Cardiac muscle cell (in vitro differentiated cells and primary cell): ENCODE results near the gene DDT. TPM values are rescaled to one million over a fixed set of nuclear protein-coding genes. Genes with fewer than 3 reads are reported as not detected.
A peak's percentile ranks its signal among the peaks of the same experiment; 100 is the strongest.
"Not testable (repeated sequence)": the region's sequence is repeated elsewhere in the genome, so short reads cannot be mapped to it uniquely, and the experiment has no call there.

Source experiments
- DNase-seq, 2 donors: peaks; one replicate each; pipeline versions ENCODE4 v3.0.0 to v3.0.0-alpha.2; 2010 to 2017; ENCODE audit warnings: low read depth in 1 of 2, low spot score in 1 of 2
- H3K27ac ChIP-seq: fragments of 200-600 bp; sonication (generic); 2 replicates; pipeline ENCODE4 v1.5.1; 2016
- H3K27me3 ChIP-seq: fragments of 200-600 bp; sonication (generic); 2 replicates; pipeline ENCODE4 v1.6.0; 2016; ENCODE audit warnings: control low read depth
- H3K36me3 ChIP-seq: fragments of 200-600 bp; sonication (generic); 2 replicates; pipeline ENCODE4 v1.5.1; 2016; ENCODE audit warnings: control low read depth
- H3K4me1 ChIP-seq: fragments of 200-600 bp; sonication (generic); 2 replicates; pipeline ENCODE4 v1.8.1; 2017; ENCODE audit warnings: low read depth, mild to moderate bottlenecking, mixed run types
- H3K4me3 ChIP-seq: fragments of 200-600 bp; sonication (generic); 2 replicates; pipeline ENCODE4 v1.5.1; 2016; ENCODE audit warnings: mild to moderate bottlenecking
- H3K9me3 ChIP-seq: fragments of 200-600 bp; sonication (generic); 2 replicates; pipeline ENCODE4 v1.5.1; 2017; ENCODE audit warnings: low read depth, mild to moderate bottlenecking, control low read depth
- polyA plus RNA-seq: library from polyadenylated mRNA; unstranded; fragments of >200 nt; fragmentation: Nextera tagmentation; extraction: Ambion mirVana; gene quantifications from 2 replicates; pipeline ENCODE4 v1.2.1, GENCODE V29; 2016
- total RNA-seq: library from RNA; depleted of rRNA; stranded (reverse); fragments of >200 nt; gene quantifications from 2 replicates; pipeline ENCODE4 v1.2.3, GENCODE V29; 2016
- TF ChIP-seq, protein P1 (sequence below): IDR thresholded peaks from 2 replicates; pipeline ENCODE4 v1.5.1; 2012; ENCODE audit warnings: low read depth, mild to moderate bottlenecking, low read length

The DDT gene
- total and polyA plus RNA-seq, 2 experiments from 2014 or later = 115 to 244 TPM

DNA sequence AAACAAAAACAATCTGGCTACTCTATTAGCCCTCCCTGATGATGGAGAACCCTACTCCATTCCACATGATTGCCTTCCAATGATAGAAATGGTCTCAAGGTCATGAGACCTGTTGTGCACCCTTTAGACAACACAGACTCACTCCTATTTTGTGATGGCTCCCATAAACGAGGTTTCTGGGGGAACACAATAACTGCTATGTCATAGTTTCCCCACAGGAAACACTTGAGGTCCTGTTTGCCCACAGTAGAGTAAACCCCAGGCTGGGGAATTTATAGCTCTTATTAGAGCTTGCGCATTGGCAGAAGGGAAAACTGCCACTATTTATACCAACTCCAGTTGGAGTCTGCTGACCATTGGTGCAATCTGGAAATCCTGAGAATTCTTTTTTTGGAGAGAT is 51.3 kb downstream of the DDT start:
- Histone ChIP-seq H3K9me3 (no peaks in the 10 kb centered on the region), H3K27me3 (no peaks in the 10 kb centered on the region), H3K27ac (no peak overlapping the region), H3K4me1 (no peaks in the 10 kb centered on the region), H3K4me3 (no peak overlapping the region), H3K36me3 (no peaks in the 10 kb centered on the region)
- TF ChIP-seq, protein P1, sequence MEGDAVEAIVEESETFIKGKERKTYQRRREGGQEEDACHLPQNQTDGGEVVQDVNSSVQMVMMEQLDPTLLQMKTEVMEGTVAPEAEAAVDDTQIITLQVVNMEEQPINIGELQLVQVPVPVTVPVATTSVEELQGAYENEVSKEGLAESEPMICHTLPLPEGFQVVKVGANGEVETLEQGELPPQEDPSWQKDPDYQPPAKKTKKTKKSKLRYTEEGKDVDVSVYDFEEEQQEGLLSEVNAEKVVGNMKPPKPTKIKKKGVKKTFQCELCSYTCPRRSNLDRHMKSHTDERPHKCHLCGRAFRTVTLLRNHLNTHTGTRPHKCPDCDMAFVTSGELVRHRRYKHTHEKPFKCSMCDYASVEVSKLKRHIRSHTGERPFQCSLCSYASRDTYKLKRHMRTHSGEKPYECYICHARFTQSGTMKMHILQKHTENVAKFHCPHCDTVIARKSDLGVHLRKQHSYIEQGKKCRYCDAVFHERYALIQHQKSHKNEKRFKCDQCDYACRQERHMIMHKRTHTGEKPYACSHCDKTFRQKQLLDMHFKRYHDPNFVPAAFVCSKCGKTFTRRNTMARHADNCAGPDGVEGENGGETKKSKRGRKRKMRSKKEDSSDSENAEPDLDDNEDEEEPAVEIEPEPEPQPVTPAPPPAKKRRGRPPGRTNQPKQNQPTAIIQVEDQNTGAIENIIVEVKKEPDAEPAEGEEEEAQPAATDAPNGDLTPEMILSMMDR = no peak
- no peak for DNase-seq

DNA sequence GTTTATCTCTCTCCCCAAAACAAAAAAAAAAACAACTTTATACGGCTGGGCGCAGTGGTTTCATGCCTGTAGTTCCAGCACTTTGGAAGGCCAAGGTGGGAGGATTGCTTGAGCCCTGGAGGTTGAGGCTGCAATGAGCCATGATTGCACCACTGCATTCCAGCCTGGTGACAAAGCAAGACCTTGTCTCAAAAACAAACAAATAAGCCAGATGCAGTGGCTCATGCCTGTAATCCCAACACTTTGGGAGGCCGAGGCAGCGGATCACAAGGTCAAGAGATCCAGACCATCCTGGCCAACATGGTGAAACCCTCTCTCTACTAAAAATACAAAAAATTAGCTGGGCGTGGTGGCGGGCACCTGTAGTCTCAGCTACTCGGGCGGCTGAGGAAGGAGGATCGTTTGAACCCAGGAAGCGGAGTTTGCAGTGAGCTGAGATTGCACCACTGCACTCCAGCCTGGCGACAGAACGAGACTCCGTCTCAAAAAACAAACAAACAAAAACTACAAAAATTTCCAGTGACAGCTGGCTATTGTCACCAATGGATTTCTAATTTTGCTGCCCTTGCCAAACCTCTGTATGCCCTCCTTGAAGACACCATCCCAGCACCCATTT is 52.5 kb downstream of the DDT start:
- not testable (repeated sequence) for H3K27ac ChIP-seq, H3K27me3 ChIP-seq, H3K9me3 ChIP-seq, H3K4me3 ChIP-seq, H3K4me1 ChIP-seq, H3K36me3 ChIP-seq
- peak in 1 of 2 donors; percentile 65 for DNase-seq

Other genes with a start within 250 kb of the DDT start
- 6.4 and 8.4 TPM in 2 replicates for gene ZNF70, start 223.3 kb downstream of the DDT start, total RNA-seq
- 2.3 TPM in 2 replicates for gene ZNF70, start 223.3 kb downstream of the DDT start, polyA plus RNA-seq
- 1.1 and 2.5 TPM in 2 replicates for gene VPREB3, start 220.0 kb downstream of the DDT start, total RNA-seq
- gene VPREB3, start 220.0 kb downstream of the DDT start, polyA plus RNA-seq = 3.2 and 3.5 TPM in 2 replicates
- 0.07 TPM in 1 of 2 replicates, not detected in the other for gene C22orf15, start 211.5 kb downstream of the DDT start, total RNA-seq
- gene C22orf15, start 211.5 kb downstream of the DDT start, polyA plus RNA-seq = 0.27 and 0.91 TPM in 2 replicates
- 77.5 and 216 TPM in 2 replicates for gene CHCHD10, start 206.5 kb downstream of the DDT start, total RNA-seq
- gene CHCHD10, start 206.5 kb downstream of the DDT start, polyA plus RNA-seq = 274 and 324 TPM in 2 replicates
- gene MMP11, start 201.6 kb downstream of the DDT start, total RNA-seq = 38.2 and 71.2 TPM in 2 replicates
- gene MMP11, start 201.6 kb downstream of the DDT start, polyA plus RNA-seq = 39.0 and 61.1 TPM in 2 replicates
- gene SMARCB1, start 187.5 kb downstream of the DDT start, total RNA-seq = 147 and 162 TPM in 2 replicates
- gene SMARCB1, start 187.5 kb downstream of the DDT start, polyA plus RNA-seq = 170 and 175 TPM in 2 replicates
- 18.0 and 46.9 TPM in 2 replicates for gene DERL3, start 135.4 kb downstream of the DDT start, total RNA-seq
- 28.9 and 55.3 TPM in 2 replicates for gene DERL3, start 135.4 kb downstream of the DDT start, polyA plus RNA-seq
- gene SLC2A11, start 116.6 kb downstream of the DDT start, total RNA-seq = 27.3 and 28.5 TPM in 2 replicates
- 34.2 and 37.9 TPM in 2 replicates for gene SLC2A11, start 116.6 kb downstream of the DDT start, polyA plus RNA-seq
- 855 and 1,357 TPM in 2 replicates for gene MIF, start 80.1 kb downstream of the DDT start, total RNA-seq
- gene MIF, start 80.1 kb downstream of the DDT start, polyA plus RNA-seq = 4,717 and 4,854 TPM in 2 replicates
- gene GSTT2B, start 13.2 kb downstream of the DDT start, total RNA-seq = 16.9 and 25.9 TPM in 2 replicates
- 28.8 and 42.8 TPM in 2 replicates for gene GSTT2B, start 13.2 kb downstream of the DDT start, polyA plus RNA-seq
- gene DDTL, start 7.6 kb downstream of the DDT start, total RNA-seq = 3.5 and 6.6 TPM in 2 replicates
- gene DDTL, start 7.6 kb downstream of the DDT start, polyA plus RNA-seq = 11.9 and 13.8 TPM in 2 replicates
- gene GSTT2, start 5.7 kb upstream of the DDT start, total RNA-seq = 1.2 and 5.2 TPM in 2 replicates
- 5.0 and 5.1 TPM in 2 replicates for gene GSTT2, start 5.7 kb upstream of the DDT start, polyA plus RNA-seq
- not detected in 2 replicates for gene GSTT4, start 31.0 kb upstream of the DDT start, total RNA-seq
- gene GSTT4, start 31.0 kb upstream of the DDT start, polyA plus RNA-seq = not detected in 2 replicates
- gene CABIN1, start 36.9 kb upstream of the DDT start, total RNA-seq = 115 and 124 TPM in 2 replicates
- gene CABIN1, start 36.9 kb upstream of the DDT start, polyA plus RNA-seq = 33.9 and 42.5 TPM in 2 replicates
- gene SUSD2, start 207.0 kb upstream of the DDT start, total RNA-seq = 2.2 and 2.6 TPM in 2 replicates
- 1.8 and 2.2 TPM in 2 replicates for gene SUSD2, start 207.0 kb upstream of the DDT start, polyA plus RNA-seq